HG03097 (cell line): ENCODE results near the gene TRAF3IP1.
A peak's percentile ranks its signal among the peaks of the same experiment; 100 is the strongest.
"Not testable (repeated sequence)": the region's sequence is repeated elsewhere in the genome, so short reads cannot be mapped to it uniquely, and the experiment has no call there.

ENCODE experiments used
- ATAC-seq: cut with Tn5 transposase; IDR thresholded peaks from one replicate; pipeline ENCODE4 v1.9.1; 2021; ENCODE audit not compliant: unreplicated experiment, low FRiP score

TRAF3IP1 gene, protein sequence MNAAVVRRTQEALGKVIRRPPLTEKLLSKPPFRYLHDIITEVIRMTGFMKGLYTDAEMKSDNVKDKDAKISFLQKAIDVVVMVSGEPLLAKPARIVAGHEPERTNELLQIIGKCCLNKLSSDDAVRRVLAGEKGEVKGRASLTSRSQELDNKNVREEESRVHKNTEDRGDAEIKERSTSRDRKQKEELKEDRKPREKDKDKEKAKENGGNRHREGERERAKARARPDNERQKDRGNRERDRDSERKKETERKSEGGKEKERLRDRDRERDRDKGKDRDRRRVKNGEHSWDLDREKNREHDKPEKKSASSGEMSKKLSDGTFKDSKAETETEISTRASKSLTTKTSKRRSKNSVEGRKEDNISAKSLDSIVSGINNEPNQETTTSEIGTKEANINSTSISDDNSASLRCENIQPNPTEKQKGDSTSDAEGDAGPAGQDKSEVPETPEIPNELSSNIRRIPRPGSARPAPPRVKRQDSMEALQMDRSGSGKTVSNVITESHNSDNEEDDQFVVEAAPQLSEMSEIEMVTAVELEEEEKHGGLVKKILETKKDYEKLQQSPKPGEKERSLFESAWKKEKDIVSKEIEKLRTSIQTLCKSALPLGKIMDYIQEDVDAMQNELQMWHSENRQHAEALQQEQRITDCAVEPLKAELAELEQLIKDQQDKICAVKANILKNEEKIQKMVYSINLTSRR

DNA sequence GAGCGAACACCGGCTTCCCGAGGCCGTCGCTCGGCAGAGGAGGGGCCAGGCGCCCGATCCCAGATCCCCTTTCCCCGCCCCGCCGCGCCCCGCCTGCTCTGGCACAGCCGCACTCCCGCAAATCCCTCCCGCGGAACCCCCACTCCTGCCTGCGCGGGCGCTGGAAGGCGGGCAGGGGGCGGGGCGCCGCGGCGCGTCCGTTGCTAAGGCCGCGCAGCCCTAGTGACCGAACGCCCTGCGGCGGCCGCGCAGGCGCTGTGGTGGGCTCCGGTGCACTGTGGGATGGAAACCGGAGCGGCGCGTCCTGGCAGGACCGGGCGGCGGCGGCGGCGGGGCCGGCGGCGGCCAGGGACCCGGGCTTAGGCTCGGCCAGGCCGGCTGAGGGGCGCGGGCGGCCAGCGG, at the start of gene TRAF3IP1:
Gene TRAF3IP1 (plus strand): TSS at position 273 of the 402 bp plus-strand sequence. CDS start 145 bp downstream, outside the sequence.
- ATAC-seq: peak; percentile 96

DNA sequence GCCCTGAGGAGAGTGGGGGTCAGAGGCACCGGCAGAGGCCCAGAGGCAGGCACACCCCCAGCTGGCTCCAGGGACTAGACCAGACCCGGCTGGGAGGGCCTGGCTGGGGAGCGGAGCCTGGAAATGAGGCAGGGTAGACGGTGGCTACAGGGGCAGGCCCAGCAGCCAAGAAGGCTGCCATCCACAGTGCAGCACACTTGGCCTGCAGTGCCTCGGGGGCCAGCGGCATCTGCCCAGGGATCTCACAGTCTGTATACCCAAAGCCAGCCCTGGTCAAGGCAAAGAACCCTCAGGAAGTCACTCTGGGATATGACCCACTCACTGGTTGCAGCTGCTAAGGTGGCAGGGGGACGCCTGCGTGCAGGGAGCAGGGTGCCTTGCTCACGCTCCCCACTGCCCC, 49.7 kb upstream of the TRAF3IP1 start:
- ATAC-seq: no peak

DNA sequence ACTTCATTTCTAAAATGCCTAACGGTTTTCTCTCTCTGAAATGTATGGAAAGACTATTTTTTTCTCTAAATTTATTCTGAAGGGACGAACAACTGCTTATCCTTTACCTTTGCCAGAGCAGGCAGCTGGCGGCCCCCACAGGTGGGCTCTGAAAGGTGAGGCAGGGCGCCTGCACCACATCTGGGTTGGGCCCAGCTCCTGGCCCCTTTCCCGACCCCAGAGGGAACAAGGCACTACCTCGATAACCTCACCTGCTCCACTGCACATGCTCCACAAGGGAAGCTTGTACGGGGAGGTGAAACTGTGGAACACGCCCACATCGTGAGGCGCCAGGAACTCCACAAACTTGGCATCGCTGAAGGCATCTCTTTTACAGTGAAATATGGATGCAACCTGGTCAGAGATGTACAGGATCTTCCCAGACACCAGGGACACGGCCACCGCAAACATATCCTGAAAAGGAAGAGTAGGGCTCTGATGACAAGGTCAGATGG, 49.2 kb upstream of the TRAF3IP1 start:
- ATAC-seq: no peak

DNA sequence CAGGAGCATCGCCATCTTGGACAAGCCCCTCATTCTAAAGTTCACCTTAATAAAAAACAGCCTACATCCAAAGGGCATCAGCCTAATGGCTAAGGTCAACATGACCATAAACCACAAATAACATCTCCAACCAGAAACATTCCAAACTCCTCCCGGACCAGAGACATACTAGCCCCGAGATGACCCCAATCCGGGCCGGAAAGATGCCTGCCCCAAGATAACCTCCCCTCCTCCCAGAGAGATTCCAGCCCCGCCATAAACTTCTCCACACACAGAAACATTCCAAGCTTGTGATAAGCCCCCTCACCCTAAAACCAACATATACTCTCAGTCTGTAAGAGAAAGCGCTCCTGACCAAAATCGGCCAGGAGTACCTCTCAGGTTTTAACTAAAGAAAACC, 48.6 kb upstream of the TRAF3IP1 start:
- ATAC-seq: not testable (repeated sequence)

DNA sequence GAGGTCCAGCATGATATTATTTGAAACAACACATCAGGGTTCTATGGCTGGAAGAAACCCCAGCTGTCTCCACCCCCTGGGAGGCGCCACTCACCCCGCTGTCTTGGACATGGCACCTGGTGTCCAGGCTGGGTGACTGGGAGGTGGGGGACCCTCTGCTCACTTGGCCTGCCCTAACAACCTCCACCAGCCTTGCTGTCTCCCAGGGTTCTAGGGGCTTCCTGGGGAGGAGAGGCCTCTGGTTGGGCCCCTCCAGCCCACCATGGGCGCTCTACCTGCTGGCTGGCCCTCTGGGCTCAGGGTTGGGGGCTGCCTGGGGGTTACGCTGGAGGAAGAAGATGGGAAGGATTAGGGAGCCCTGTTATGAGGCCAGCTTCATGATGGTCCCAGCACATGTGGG, 48.2 kb upstream of the TRAF3IP1 start:
- ATAC-seq: no peak

DNA sequence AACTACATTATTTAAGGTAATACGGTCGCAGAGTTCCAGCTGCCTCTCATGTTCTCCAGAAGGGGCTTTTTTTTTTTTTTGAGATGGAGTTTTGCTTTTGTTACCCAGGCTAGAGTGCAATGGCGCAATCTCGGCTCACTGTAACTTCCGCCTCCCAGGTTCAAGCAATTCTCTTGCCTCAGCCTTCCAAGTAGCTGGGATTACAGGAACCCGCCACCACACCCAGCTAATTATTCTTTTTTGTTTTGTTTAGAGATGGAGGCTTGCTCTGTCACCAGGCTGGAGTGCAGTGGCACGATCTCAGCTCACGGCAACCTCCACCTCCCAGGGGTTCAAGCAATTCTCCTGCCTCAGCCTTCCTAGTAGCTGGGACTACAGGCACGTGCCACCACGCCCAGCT, 46.9 kb upstream of the TRAF3IP1 start:
- not testable (repeated sequence) for ATAC-seq

DNA sequence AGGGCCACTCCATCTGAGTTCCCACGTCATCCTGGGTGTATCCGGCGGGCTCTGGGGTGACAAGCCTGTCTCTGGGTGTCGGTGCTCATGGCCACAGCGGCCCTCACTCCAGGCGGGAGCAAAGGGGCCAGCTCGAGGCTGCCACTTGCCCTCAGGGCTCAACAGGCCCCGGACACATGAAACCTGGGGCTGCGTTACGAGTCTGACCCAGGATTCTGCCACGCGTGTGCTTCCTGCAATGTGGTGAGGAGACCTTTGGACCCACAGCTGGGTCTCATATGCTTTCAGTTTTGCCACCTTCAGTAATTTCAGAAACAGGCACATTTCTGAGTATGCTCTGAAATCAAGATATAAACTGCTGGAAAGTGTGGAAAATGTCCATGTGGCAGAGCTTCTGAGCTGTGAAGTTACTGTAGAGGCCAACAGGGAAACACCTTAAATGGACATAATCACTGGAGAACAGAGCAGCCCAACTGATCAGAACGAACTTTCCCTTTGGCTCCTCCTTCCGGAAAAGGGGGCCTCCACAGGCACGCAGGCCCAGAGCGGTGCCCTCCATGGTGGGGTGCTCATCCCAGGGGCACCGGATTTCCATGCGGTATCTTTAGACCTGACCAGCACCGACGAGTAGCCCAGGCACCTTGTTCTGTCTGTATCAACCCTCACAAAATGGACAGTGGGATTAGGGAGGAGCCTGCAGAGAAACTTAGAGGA, 46.0 kb upstream of the TRAF3IP1 start:
- no peak for ATAC-seq

DNA sequence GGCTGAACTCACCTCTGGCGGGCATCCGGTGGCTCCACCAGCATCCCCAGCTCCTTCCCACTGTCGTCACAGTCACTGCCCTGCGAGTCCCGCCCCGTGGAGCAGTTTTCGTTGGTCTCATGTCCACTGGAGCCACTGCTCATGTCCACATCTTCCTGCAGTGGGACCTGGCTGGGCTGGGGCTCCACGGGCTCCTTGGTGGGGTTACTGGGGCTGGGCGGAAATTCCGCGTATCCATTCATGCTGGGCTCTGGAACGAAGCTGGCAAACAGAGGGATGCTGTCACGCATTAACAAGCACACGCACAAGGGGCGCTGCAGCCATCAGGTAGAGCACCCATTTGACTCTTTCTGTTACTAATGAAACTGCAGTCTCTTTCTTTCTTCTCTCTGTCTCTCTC, 42.6 kb upstream of the TRAF3IP1 start:
- ATAC-seq: no peak

DNA sequence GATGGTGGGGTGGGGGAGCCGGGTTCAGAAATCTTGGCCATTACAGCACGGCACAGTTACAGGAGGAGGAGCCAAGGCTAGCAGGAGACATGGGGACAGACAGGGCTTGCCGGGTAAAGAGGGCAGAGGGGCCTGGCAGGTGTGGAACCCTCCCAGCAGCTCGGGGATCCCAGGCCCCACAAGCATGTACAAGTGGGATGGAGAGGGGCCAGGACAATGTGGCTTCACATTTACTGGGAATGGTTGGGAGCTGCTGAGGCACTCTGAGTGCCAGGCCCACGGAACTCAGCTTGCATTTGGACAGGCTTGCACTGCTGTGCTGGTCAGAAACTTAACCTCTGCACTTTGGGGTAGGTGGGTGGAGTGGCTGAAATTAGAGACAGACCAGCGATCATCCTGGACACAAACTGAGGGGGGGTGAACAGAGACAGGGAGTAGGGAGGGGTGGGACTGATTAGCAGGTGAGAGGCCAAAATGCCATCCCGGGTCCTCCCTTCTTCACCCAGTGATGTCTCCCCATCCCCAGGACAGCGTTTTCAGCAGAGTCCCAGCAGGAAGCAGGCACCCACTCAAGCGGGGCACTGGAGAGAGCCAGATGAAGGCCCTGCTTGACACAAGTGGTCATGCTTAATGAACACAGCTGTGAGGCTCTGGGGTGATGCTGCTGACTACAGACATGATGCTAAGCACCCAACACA, 41.5 kb upstream of the TRAF3IP1 start:
- no peak for ATAC-seq

DNA sequence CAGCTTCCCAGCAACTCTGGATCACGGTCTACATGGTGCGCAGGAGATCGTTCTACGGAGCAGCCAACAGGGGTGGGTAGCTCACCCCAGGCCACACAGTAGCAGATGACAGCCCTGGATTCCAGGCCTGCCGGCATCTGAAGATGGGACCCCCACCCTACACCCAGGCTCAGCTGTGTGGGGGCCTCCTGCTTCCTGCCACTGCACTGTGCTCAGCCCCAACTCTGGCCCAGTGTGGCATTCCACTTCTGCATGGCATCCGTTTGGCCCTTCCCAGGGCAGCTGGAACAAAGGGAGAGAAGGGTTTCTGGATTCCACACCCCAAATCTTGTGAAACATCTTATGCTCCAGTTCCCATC, 41.0 kb upstream of the TRAF3IP1 start:
- no peak for ATAC-seq

DNA sequence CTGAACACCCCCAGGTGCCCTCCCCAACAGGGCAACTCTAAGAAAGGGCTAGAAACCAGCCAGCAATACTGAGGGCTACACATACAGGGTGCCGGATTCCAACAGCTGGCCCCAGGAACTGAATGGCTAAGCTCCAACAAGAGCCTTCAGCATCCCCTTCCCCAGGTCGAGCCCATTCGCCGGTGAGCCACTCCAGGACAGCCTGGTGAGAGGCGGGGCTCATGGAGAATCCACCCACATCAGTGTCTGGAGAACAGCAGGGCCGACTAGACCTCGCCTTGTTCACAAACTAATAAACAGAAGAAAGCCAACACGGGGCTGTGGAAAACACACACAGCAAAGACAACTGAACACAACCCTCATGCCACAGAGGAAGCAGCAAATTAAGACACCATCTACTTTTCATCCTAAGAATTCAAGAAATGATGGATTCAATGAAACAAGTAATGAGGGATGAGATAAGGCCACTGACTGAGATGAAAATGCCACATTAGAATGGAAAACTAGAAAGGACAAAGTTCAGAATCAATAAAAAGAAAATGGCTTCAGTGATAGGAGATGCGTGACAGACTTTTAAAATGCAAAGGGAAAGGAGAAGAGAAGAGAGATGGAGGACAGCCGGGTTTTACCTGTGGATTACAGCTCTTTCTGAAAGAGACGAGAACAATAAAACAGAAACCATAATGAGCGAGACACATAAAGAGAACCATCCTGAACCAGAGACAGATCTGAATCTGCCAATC, 40.1 kb upstream of the TRAF3IP1 start:
- ATAC-seq: no peak

DNA sequence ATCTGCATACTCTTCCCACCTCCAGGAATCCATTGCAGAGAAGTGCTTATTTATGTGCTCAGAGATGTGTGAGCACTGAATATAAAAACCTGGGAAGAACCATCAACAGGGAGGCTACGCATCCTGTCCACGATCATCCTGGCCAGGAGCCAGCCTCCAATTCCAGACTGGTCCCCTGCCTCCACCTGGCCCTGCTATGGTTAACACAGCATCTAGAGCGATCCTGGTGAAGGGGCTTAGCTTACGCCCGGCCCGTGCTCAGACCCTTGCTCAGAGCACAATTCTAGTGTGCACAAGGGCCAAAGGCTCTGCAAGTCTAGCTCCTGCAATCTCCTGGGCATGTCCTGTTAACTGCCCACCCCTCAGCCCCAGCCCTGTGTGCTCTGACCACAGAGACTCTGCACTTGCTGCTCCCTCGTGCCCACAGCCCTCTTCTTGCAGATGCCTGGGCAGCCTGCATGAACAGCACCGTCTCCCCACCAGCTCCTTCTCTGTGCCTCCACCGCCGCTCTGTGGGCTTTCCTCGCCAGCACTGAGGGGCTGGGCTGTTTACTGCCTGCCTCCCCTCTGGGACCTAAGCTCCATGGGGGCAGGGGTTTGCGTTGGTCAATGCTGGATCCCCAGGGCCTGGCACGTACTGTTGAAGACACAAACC, 38.4 kb upstream of the TRAF3IP1 start:
- no peak for ATAC-seq

DNA sequence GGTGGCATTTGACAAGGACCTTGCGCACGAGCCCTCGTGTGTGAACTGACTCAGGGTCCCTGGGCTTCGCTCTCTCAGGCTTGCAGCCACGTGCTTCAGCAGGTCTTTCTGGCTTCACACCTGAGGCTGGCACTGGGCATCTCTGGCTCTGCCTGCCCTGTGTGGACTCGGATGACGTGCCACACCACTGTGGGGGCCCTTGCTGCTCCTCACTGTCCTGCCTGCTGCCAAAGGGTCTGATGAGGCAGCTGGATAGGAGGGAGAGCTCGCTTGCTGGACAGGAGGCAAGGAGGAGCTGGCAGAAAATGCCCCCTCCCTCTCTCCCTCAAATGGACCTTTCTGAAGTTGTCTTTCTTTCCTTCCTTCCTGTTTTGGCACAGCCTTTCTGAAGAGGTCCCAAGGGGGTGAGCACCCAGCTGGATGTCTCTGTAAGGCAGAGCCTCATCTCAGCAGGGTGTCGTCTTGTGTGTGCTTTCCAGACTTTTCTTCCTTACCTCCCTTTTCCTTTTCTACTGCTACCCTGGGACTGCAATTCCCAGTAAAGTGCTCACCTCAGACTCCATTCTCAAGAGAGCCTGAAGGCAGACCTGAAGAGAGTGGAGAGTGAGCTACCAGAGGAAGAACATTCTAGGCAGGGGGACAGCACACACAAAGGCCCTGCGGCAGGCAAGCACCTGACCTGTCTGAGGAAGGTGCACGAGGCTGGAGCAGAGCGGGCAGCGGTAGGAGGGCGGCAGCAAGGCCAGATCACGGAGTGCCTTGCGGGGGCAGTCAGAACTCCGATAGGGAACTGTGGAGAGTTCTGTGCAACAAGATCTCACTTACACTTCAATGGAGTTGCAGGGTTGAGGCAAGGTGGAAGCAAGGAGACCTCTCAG, 37.2 kb upstream of the TRAF3IP1 start:
- ATAC-seq: no peak

DNA sequence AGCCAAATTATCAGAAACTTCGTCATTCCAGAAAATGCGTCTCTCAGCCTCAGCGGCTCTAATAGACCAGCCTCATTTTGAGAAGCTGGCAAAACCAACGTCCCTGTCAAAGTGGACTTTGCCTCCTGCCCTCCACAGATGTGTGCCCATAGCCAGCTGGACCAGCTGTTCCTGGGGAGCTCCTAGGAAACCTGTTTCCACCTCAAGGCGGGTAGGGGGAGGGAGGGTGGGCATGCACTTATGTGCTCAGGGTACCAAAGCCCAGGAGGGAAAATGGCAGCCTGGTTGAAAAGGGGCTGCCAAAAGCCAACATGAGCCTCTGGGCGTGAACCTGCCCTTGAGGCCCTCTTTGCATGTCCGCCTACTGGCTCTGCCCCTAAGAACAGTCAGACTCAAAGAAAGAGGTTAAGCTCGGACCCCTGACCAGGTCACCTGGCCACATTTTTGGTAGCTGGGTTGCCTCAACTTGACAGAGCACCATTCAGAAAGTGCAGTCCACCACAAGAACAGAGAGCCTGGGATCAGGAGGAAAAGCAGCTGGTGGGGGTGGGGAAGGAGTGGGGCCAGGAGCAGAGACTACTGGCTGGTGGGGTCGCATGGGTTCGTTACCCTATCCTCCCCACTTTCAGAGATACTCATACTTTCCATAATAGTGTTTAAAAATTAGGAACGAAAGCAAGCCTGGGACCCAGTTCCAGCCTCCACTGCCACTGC, 35.4 kb upstream of the TRAF3IP1 start:
- no peak for ATAC-seq

DNA sequence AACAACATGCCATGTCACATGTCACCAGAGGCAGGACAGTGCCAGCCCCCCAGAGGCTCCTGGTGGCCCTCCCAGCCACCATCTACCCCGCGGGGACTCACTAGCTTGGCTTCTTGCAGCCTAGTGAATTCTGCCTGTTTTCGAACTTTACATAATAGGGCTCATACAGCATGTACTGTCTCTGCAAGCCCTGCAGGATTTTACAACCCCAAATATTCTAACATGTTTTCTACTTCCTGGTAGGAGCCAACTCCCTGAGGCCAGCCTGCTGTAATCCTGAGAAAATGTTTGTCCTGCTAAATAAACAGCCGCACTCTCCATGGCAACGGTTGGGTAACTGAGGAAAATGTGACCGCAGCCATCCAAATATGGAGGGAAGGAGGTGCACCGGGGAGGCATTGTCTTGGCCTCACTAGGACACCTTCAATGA, 34.6 kb upstream of the TRAF3IP1 start:
- ATAC-seq: no peak

DNA sequence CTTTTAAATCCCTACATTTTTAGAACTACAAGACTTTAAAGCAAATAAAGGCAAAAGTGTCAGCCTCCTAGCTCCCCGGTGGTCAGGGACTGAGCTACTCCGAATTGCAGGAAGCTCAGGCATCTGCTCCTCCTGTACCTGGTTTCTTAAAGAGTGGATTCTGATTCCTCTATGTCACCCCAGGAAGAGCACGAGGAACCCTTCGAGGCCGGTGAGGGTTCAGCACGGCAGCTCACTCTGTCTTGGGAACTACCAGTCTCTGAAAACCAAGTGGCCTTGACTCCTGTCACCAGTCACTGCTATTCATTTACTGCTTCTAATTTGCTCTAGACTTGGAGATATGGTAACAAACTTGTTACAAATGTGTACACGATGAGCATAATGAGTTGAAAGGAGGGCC, 34.2 kb upstream of the TRAF3IP1 start:
- ATAC-seq: no peak

DNA sequence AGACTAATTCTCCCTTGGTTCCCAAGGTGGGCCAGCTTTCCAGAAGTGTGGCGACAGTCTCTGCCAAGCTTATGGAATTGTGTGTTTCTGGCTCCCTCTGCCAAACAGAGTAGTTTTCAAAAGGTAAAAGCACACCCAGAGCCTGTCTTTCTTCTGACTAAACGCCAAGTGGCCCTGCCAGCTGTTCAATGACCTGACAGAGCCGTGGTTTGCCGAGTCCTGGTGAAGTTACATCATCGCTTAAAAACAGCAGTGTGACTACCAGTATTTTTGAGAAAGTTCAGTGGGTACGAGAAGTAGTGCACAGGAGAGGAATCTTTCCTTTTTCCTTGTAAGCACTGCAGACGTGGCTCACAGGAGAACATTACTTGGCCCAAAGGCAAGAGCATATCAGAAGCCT, 33.8 kb upstream of the TRAF3IP1 start:
- ATAC-seq: no peak
